ENCODE data around the gene RGPD3. TPM values are rescaled to one million over a fixed set of nuclear protein-coding genes. Genes with fewer than 3 reads are reported as not detected.
"Not testable (repeated sequence)": the region's sequence is repeated elsewhere in the genome, so short reads cannot be mapped to it uniquely, and the experiment has no call there.

Gene RGPD3
- under 1 TPM in 1 of 2 experiments, not detected in 1; 0.06 TPM for total RNA-seq

- H3K9me3 Mint-ChIP-seq; H3K4me1 Mint-ChIP-seq; POLR2A ChIA-PET; H3K27ac Mint-ChIP-seq; CTCF ChIA-PET; DNase-seq; H3K36me3 Mint-ChIP-seq (ENCODE audit: low read depth); H3K27me3 Mint-ChIP-seq; H3K4me3 Mint-ChIP-seq: not testable (repeated sequence)
Observed at GRCh38 chr2:106468107-106468506, at the start of gene RGPD3. Gene RGPD3, minus strand, starts transcription at chr2:106468413. Its CDS starts 125 bp downstream, at chr2:106468288.

- Mint-ChIP-seq H3K9me3 (no peaks in the 10 kb centered on the region), H3K36me3 (ENCODE audit: low read depth) (no peaks in the 10 kb centered on the region), H3K4me3 (no peak overlapping the region), H3K27ac (no peak overlapping the region), H3K4me1 (peaks cover under 1% of the 10 kb centered on the region), H3K27me3 (no peaks in the 10 kb centered on the region)
- CTCF ChIA-PET = no interaction called here
- POLR2A ChIA-PET = no interaction called here
- no peak for DNase-seq
Observed at GRCh38 chr2:106517329-106517728, 49.1 kb upstream of the RGPD3 start.

GRCh38 chr2:106516864-106517263 lies 48.7 kb upstream of the RGPD3 start:
- ChIA-PET POLR2A (interaction anchor here (0.7 kb wide), 1 partner anchor 29 kb away, joined by 4 read pairs; no protein-coding TSS in a partner anchor), CTCF (no interaction called here)
- Mint-ChIP-seq H3K4me1 (peaks cover 4% of the 10 kb centered on the region), H3K9me3 (no peaks in the 10 kb centered on the region), H3K36me3 (ENCODE audit: low read depth) (no peaks in the 10 kb centered on the region), H3K27me3 (no peaks in the 10 kb centered on the region), H3K27ac (no peak overlapping the region), H3K4me3 (no peak overlapping the region)
- DNase-seq = no peak

GRCh38 chr2:106516436-106516835 lies 48.2 kb upstream of the RGPD3 start:
- Mint-ChIP-seq H3K4me3 (no peak overlapping the region), H3K36me3 (ENCODE audit: low read depth) (no peaks in the 10 kb centered on the region), H3K27ac (no peak overlapping the region), H3K9me3 (no peaks in the 10 kb centered on the region), H3K27me3 (no peaks in the 10 kb centered on the region), H3K4me1 (peaks cover 7% of the 10 kb centered on the region)
- ChIA-PET POLR2A (interaction anchor here (0.7 kb wide), 1 partner anchor 30 kb away, joined by 4 read pairs; no protein-coding TSS in a partner anchor), CTCF (no interaction called here)
- no peak for DNase-seq

GRCh38 chr2:106514827-106515226 lies 46.6 kb upstream of the RGPD3 start:
- DNase-seq; H3K4me3 Mint-ChIP-seq; H3K27ac Mint-ChIP-seq; CTCF ChIA-PET; POLR2A ChIA-PET; H3K4me1 Mint-ChIP-seq; H3K27me3 Mint-ChIP-seq; H3K9me3 Mint-ChIP-seq; H3K36me3 Mint-ChIP-seq (ENCODE audit: low read depth): not testable (repeated sequence)

GRCh38 chr2:106513391-106513790 lies 45.2 kb upstream of the RGPD3 start:
- POLR2A ChIA-PET; H3K4me3 Mint-ChIP-seq; H3K9me3 Mint-ChIP-seq; H3K27ac Mint-ChIP-seq; H3K36me3 Mint-ChIP-seq (ENCODE audit: low read depth); DNase-seq; H3K4me1 Mint-ChIP-seq; H3K27me3 Mint-ChIP-seq: not testable (repeated sequence)
- CTCF ChIA-PET = interaction anchor here (0.6 kb wide), 1 partner anchor 227 kb away, joined by 3 read pairs; no protein-coding TSS in a partner anchor

- CTCF ChIA-PET; H3K4me3 Mint-ChIP-seq; H3K9me3 Mint-ChIP-seq; POLR2A ChIA-PET; DNase-seq; H3K36me3 Mint-ChIP-seq (ENCODE audit: low read depth); H3K4me1 Mint-ChIP-seq; H3K27me3 Mint-ChIP-seq; H3K27ac Mint-ChIP-seq: not testable (repeated sequence)
Observed at GRCh38 chr2:106511934-106512333, 43.7 kb upstream of the RGPD3 start.

GRCh38 chr2:106511476-106511901 lies 43.3 kb upstream of the RGPD3 start:
- H3K36me3 Mint-ChIP-seq (ENCODE audit: low read depth); CTCF ChIA-PET; H3K27me3 Mint-ChIP-seq; DNase-seq; H3K9me3 Mint-ChIP-seq; H3K27ac Mint-ChIP-seq; POLR2A ChIA-PET; H3K4me3 Mint-ChIP-seq: not testable (repeated sequence)
- H3K4me1 Mint-ChIP-seq = peaks cover 11% of the 10 kb centered on the region

- POLR2A ChIA-PET; H3K9me3 Mint-ChIP-seq; H3K4me3 Mint-ChIP-seq; H3K36me3 Mint-ChIP-seq (ENCODE audit: low read depth); DNase-seq; H3K27me3 Mint-ChIP-seq; H3K27ac Mint-ChIP-seq: not testable (repeated sequence)
- CTCF ChIA-PET = interaction anchor here (0.6 kb wide), 1 partner anchor 33 kb away, joined by 3 read pairs; no protein-coding TSS in a partner anchor
- peaks cover 12% of the 10 kb centered on the region for H3K4me1 Mint-ChIP-seq
Observed at GRCh38 chr2:106510791-106511190, 42.6 kb upstream of the RGPD3 start.

GRCh38 chr2:106509374-106509770 lies 41.2 kb upstream of the RGPD3 start:
- DNase-seq; H3K27ac Mint-ChIP-seq; POLR2A ChIA-PET; CTCF ChIA-PET; H3K9me3 Mint-ChIP-seq; H3K36me3 Mint-ChIP-seq (ENCODE audit: low read depth); H3K27me3 Mint-ChIP-seq; H3K4me3 Mint-ChIP-seq: not testable (repeated sequence)
- H3K4me1 Mint-ChIP-seq = peaks cover 12% of the 10 kb centered on the region

GRCh38 chr2:106508660-106509373 lies 40.6 kb upstream of the RGPD3 start:
- CTCF ChIA-PET; H3K36me3 Mint-ChIP-seq (ENCODE audit: low read depth); H3K9me3 Mint-ChIP-seq; H3K4me3 Mint-ChIP-seq; H3K27ac Mint-ChIP-seq; POLR2A ChIA-PET; H3K27me3 Mint-ChIP-seq; DNase-seq: not testable (repeated sequence)
- H3K4me1 Mint-ChIP-seq = peaks cover 12% of the 10 kb centered on the region

- H3K9me3 Mint-ChIP-seq; DNase-seq; CTCF ChIA-PET; H3K4me1 Mint-ChIP-seq; H3K27ac Mint-ChIP-seq; H3K27me3 Mint-ChIP-seq; H3K36me3 Mint-ChIP-seq (ENCODE audit: low read depth); POLR2A ChIA-PET; H3K4me3 Mint-ChIP-seq: not testable (repeated sequence)
Observed at GRCh38 chr2:106506002-106506687, 37.9 kb upstream of the RGPD3 start.

- H3K4me3 Mint-ChIP-seq; H3K36me3 Mint-ChIP-seq (ENCODE audit: low read depth); H3K4me1 Mint-ChIP-seq; H3K27ac Mint-ChIP-seq; DNase-seq; H3K27me3 Mint-ChIP-seq; POLR2A ChIA-PET; H3K9me3 Mint-ChIP-seq; CTCF ChIA-PET: not testable (repeated sequence)
Observed at GRCh38 chr2:106504787-106505186, 36.6 kb upstream of the RGPD3 start.

GRCh38 chr2:106504192-106504591 lies 36.0 kb upstream of the RGPD3 start:
- CTCF ChIA-PET; H3K4me1 Mint-ChIP-seq; H3K4me3 Mint-ChIP-seq; DNase-seq; H3K27ac Mint-ChIP-seq; H3K27me3 Mint-ChIP-seq; H3K36me3 Mint-ChIP-seq (ENCODE audit: low read depth); POLR2A ChIA-PET; H3K9me3 Mint-ChIP-seq: not testable (repeated sequence)

Data from activated CD4-positive, alpha-beta T cell treated with anti-CD3 and anti-CD28 coated beads, Interleukin-2, amount 10 ng/mL, durations not matched to agents 7 days and 5 days (primary cell).